Activated naive CD4-positive, alpha-beta T cell treated with Interleukin-2 at 50 U/mL for 16 hours (primary cell): ENCODE results near the gene RCC2.

Experiments
- DNase-seq: peaks from one replicate; pipeline ENCODE4 v3.0.0-alpha.2; 2020

The RCC2 gene

DNA sequence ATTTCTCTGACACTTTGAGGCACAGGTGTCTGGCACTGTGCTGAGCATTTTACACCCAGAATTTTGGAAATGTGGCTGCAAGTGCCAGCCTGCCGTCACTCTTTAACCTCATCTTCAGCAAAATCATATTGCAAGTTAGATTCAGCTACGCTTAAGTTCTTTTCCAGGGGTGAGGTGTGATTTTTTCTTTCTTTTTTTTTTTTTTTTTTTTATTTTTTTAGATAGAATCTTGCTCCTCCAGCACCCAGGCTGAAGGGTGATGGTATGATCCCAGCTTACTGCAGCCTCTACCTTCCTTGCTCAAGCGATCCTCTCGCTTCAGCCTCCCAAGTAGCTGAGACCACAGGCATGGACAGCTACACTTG lies 2.5 kb upstream of the RCC2 start:
- no peak for DNase-seq

DNA sequence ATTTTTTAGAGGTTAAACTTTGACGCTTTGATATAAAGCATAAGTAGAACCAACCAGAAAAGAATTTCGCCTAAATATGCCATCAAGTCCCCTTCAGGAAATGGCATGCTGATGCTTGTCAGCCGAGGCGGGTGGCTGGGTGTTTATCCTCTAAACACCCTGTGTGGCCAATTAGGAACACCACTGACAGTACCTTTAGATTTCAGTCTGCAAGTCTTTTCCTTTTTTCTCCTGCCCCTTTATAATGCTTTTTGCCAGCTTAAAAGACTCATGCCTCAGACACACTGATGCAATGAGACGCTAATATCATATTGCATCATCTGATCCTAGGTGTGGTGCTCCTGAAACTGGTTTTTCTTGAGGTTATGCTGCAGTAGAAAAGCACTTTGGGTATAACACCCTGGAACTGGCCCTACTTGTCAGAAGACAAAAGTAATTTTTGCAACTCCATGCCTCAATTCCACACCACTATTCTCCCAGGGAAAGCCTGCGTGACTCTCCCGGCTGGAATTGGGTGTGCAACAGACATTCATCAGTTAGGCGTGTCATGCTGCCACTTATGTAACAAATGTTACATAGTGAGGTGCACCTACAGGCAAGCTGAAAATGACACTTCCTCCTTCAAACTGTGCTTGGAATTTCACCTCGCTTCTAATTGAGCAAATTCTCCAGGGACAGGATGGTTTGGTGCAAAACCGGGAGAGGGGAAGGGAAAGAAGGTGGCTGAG lies 2.0 kb upstream of the RCC2 start:
- no peak for DNase-seq

DNA sequence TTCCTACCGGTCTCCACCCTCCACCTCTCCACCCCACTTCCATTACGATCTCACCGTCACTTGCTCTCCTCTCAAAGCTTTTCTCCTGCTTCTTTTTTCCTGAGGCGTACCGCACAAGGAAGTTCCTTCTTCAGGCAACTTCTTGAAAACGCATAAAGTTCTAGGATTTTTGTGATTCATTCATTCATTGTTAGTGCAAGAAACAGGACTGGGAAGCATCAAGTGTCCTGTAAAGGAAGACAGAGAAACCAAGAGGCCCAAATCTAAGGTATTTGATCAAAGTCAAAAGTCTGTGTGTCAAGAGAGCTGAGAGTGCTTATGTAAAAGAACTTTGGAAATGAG lies 1.3 kb upstream of the RCC2 start:
- DNase-seq = no peak

DNA sequence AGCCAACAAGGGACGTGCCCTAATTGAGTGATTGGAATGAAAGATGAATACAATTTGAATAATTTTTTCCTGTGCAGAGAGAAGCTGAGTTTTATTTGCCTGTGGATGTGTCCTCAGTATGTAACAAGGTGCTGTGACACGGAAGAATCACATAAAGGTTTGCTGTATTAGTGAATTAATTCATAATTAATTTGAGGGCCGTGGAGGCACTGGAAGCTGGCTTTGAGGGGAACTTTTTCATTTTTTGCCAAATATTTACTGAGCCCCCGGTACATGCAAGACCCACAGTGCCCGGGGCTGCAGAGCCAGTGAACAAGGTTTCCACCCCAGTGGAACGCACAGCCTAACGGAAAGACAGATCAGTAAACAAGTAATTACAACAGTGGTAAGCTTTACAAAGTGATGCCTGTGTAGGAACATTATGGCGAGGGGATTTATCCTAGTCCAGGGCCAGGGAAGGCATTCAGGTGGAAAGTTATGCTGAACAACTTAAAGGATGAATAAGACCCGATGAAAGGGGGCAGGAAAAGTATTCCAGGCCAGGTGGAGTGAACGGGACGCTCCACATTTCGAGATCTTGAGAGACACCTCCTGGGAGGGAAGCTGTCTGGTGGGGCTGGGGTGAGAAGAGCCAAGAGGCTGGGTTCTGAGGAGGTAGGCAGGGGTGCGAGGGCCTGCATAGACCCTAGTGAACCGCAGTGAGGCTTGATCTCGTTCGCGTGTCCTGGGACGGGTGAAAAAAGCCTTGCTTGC lies 773 bp upstream of the RCC2 start:
- DNase-seq = no peak

DNA sequence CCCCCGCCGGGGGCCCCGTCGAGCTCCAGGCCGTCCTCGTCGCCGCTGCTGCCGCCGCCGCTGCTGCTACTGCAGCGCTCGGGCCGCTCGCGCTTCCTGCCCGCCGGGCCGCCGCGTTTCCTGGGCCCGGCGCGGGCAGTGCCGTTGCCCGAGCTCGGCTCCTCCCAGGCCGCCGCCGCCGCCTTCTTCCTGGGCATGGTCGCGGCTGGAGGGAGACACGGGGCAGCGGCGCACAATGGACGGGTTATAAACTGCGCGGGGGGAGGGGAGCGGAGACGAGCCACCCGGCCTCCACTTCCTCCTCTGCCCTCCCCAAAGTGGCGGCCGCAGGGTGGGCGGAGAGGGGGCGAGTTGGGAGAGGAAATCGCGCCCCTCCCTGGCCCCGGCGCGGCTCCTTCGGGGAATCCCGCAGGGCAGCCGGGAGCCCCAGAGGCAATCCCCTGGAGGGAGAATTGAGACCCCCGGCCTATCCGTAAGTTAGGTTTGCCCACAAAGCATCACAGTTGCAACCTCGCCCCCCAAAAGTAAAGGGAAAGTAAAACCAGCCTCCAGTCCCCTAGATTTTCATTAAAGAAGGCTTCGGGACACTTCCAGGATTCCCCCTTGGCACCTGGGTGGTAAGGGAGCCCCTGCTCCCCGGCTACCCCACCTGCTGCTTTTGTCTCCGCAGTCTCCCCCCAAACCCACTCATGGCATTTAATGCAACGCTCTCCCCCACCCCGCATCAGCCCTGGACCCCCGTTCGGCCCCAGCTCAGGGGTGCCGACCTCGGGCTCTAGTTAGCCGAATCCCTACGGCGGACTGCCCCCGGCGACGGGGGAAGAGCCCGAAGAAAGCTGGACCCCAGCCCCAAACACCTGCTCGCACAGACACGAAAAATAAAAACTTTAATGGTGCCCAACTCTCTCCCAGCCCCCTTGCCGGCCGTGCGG lies 893 bp downstream of the RCC2 start:
- DNase-seq = peak; percentile 78

DNA sequence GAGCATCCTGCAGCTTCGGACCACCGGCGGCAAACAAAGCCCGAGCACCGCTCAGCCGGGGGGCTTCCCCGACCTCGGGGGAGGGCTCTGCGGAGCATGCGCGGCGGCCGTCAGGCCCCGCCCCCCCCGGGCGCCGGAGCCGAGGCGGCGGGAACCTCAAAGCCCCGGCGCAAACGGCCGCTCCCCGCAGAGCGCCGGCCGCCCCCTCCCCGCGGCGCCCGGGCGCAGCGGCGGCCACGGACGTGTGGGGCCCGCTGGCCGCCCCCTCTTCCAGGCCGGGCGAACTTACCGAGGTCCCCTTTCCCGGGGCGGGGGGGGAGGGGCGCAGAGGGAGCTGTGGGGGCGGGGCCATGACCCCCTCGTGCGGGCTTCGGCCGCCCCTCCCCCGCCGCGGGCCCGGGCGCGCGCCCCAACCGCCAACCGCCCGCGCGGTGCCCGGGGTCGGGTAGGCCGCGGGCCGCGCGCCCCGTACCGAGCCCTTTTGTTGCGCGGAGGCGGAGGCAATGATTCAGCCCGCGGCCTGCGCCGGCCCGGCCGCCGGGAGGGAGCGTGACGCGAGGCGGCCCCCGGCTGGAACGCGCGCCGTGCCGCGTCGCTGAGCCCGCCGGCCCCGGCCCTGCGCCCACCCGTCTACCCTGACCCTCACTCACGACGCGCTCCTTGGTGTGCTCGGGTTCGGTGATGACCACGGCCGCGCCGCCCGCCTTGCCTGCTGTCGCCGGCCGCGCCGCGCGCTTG lies 1.7 kb downstream of the RCC2 start:
- DNase-seq = peak; percentile 65

DNA sequence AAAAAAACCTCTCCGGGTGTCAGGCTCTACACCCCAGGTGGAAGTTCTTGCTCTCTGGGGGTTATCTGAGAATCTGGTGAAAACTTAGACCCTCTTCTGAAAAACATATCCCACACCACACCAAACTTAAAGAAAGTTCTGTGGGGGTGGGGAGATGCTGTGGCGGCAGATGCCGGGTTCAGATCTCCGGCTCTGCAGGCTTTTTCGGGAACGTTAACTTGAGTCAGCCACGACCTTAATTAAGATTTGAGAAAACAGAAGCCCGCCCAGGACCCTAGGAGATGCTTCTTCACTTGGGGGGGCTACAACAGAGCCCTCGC lies 2.3 kb downstream of the RCC2 start:
- DNase-seq = no peak

DNA sequence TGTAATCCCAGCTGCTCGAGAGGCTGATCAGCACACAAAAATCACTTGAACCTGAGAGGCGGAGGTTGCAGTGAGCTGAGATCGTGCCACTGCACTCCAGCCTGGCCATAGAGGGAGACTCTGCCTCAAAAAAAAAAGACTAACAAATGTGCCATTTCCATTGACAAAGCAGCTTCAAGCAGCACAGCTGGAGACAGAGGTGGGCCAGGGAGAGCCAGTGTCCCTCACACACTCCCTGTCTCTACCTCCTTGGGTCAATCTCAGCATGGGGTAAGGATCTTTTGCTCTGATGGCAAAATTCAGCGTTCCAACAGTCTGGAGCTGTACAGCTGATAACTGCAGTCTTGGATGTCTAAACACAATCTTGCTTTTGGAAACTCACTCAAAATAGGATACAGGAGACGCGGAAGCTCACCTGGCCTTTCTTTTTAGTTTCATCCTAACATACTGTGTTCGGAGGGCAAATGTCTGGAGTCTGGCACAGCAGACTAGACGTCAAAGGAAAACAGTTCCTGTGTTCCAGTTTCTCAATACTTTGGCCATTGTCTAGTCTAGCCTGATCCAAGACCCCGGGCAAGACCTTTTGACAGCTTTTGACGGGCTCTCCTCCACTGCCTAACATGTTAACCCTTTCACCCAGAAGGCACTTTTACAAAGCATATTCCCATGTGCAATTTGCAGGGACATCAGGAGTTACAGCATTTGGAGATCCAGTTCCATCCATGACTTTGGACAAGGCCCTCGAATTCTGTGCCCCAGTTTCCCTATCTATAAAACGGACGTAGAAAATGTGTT lies 2.9 kb downstream of the RCC2 start:
- DNase-seq = no peak

DNA sequence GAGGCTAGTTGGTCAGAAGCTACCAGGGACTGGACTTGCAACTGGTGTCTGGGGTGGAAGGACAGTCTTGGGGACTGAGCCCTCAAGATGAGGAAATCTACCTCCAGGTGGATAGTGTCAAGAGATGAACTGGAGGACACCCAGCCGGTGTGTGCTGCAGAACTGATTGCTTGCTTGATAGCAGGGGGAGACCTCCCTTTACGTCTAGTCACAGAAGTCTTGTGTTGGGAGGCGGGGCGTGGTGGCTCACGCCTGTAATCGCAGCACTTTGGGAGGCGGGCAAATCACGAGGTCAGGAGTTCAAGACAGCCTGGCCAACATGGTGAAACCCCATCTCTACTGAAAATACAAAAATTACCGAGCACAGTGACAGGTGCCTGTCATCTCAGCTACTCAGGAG lies 4.9 kb downstream of the RCC2 start:
- no peak for DNase-seq

DNA sequence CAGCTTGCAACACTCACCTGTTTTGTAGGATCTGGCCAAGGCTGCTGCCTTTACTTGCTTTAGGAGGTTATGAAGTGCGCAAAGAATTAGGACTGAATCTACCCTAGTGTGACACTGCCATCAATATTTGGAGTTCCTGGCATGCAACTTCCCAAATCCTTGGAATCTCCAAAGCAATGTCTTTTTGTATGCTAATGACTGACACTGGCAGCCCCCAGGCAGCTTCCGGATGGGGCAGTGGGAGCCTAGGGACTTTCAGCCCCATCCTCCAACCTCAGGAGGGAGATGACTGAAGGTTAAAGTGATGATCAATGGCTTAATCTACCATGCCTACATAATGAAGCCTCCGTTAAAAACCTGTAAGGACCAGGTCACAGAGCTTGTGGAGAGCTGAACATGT lies 5.5 kb downstream of the RCC2 start:
- DNase-seq = no peak

DNA sequence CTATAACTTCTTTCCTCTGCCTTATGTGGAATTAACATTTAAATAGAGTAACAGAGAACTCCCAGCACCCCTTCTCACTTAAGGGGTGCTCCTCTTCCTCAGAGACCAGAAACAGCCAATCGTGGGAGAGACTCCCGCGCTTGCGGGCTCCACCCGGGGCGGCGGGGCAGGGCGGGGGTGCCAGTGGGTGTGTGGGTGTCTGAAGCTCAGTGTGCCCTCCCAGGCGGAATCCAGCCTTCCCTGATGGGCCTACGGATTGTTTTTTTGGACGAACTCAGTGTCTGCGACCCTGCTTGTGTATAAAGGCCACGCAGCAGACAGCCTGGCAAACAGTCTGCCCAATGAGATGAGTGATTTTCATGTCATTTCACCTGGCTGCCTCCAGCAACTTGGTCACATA lies 6.2 kb downstream of the RCC2 start:
- DNase-seq = no peak

DNA sequence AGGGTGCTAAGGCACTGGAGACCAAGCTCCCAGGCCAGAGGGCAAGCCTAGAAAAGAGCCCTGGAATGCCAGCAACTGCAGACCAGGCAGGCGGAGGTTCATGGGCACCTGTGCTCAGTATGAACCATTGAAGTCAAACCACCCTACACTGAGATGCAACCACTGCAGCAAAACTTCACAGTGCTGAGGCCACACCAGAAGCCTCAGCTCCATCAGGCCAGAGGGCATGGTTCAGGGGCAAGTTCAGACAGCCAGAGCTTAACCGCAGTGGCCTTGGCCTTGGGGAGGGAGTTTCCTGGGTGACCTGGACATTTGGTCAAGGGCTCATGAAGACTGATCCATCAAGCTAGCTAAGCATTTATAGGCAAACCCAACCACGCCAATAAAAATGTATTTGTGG lies 7.1 kb downstream of the RCC2 start:
- DNase-seq = no peak

DNA sequence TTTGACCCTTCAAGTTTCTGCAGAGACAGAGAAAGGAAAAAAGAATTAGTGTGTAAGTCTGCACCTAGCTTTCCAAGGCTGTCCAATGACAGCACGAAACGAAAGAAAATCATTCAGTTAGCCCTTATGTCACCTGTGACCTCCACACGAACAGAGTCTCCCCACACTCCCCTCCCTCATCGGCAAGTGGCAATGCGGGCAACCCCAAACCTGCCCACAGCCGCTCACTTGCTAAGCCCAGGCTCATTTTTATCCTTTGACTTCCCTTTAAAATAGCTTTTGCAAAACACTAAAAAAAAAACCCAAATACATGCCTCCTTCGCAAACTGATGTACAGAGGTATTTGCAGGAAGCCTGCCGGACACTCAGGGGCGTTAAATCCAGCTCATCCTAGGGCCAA lies 10.3 kb downstream of the RCC2 start:
- no peak for DNase-seq

DNA sequence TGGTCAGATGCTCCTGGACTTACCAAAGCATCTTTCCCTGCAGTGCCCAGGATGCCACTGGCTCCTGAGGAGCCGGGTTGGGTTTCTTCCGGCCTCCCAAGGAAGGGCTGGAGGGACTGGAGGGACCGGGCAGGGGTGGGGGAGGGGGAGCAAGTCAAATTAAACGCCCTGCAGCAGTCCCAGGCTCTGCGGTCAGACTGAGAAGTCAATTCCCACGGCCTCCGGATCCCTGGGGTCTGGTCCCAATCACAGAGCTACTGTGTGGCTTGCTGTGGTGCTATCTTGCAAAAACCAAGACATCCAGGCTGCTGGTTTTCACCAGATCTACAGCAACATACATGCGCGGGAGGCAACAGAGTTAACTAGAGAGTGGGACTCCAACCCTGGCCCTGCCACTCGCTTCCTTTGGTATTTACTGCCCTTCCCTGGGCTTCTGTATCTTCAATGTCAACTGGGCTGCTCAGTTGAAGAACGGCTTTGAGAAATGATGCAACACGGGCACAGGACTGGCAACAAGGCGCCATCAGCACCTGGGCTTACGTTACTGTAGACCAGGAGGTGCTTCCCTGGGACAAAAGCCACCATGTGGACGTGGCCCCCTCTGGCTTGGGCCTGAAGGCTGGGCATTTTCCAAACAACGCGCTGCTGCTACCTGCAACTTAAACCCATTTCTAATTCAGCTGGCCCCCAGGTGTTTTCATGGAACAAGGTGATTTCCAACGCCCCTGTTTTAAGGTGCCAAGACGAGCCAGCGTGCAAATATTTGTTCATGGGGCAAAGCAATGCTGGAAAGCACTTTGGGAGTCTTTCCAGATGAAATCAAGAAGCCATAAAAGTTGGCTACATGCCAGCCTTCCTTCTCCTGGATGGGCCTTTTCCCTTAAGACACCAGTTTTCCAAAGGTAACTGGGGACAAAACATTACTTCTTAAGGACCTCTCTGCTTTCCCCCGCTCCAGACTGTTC lies 11.5 kb downstream of the RCC2 start:
- no peak for DNase-seq

DNA sequence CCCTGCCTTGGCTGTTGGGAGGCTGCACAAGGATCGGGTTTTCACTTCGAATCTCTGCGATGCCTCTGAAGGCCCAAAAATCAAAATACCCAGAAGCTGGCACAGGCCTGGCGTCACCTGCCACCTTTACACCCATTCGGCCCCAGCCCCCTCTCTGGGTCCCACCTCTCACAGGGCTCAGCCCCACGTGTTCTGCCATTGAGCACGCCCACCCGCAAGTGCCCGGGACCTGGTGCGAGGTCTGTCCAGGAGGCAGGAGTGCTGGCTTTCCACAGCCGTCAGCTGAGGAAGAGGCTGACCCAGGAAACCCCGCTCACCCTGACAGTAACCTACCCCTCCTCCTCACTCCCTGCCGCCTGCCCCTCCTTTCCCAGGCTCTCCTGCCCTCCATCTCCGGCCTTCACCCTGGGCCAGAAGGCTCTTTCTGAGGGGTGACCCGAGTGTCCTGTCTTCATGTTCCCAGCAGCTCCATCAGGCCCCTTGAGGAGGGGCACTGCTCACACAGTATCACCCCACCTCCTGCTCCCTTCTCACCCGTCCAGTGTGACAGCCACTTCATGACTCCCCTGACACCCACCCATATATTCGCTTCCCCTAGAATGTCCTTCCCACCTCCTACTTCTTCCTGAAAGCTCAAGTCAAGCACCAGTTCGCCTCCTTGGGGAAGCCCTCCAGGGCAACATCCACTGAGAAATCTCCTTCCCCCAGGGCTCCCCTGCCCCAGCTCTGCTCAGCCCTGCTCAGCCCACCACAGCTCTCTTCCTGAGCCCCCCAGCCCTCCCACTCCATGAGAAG lies 13.5 kb downstream of the RCC2 start:
- DNase-seq = no peak

DNA sequence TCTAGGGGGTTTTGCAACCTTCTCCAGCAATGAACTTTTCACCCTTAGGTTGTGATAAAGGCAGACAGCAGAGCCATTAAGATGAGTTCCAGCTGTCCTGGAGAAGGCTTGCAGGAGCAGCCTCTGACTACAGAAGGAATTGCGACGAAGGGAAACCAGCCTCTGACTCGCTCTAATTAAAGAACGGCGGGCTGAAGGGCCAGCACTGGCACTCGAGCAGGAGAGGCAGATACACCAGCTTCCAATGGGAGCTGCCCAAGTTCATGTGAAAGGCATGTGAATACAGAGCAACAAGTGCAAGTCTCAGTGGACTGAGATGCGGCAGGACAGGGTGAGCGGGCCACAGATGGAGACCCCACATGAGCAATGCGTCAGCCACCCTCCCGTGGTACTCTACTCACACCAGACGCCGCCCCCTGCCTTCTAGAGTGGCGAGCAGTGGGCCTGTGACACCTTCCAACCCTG lies 15.7 kb downstream of the RCC2 start:
- no peak for DNase-seq

DNA sequence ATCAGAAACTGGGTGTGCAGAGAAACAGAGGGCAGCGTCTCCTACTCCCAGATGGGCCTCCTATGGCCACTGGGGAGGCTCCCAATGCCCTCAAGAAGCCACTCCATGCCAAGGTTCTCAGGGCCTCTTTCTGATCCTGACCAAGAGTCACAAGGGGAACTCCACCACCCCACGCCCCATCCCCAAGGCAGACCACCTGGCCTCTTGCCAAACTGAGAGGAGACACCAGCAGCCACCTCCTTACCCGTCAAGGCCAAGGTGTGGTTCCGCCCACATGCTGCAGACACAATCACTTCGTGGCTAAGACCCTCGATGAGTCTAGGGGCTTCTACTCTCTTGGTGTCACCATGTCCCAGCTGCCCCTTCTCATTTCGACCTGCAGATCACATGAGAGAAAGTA lies 17.0 kb downstream of the RCC2 start:
- no peak for DNase-seq

DNA sequence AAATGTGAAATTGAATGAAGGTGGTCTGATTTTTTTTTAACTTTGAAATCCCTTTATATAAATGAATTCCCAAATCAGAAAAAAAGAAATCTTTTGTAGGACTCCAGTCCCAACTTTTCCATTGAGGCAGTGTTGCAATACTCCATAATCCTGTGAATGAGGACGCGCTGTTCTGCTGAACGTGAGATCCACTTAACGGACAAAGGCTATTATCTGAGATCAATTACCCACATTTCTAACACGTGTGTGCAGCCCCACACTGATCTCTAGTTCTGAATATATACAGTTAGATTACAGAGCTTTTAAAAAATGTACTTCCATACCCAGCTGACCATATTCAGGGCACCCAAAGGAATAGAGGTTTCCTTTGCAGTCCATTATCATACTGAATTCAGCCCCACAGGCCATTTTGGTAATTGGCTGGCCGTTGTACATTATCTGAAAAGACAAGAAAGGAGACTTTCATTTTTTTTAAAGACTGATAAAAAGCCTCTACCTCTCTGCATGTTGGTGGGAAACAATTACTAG lies 19.0 kb downstream of the RCC2 start:
- DNase-seq = no peak

DNA sequence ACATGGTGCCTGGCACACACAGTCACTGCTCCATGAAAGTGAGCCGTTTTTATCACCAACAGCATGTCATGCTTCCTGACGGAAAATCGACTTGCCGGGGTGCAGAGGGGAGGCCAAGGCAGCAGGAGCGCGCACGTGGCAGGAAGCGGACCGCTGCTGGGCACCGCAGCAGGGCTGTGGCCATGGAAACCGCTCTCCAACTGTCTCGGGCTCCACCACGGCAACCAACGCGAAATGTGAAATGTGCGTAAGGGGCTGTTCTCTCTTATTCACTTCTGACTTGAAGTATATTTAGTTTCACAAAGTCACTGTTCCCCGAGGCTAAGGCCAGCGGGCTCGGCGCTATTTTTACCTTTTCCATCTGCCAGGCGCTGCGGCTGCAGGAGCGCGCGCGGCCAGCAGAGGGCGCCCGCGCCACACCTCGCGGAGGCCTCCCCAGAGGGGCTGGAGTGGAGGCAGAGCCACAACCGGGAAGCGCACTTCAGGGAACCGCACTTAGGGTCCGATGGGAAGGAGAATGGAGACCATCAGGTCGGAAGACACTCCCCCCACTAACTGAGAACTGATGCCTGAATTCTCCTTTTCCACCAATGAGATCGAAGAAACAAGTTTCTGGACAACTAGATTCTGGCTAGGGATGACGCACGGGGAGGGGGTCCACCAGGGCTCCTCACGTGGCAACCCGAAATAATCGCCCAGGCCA lies 19.7 kb downstream of the RCC2 start:
- peak; percentile 66 for DNase-seq
